Astrocyte (in vitro differentiated cells and primary cell): ENCODE results near the gene ZBTB7C. TPM values are rescaled to one million over a fixed set of nuclear protein-coding genes. Genes with fewer than 3 reads are reported as not detected.

Experiments
- DNase-seq: peaks from one replicate; pipeline ENCODE4 v3.0.0-alpha.2; 2010; ENCODE audit warnings: low read depth
- FAIRE-seq: peaks from 2 replicates; lab custom pipeline; 2011; peaks lifted over from hg19 to GRCh38; lab: Jason Lieb, UNC
- H2AFZ ChIP-seq: 2 replicates; pipeline ENCODE4 v1.6.0; 2012; ENCODE audit warnings: low read depth, low read length, inconsistent platforms
- H3K27ac ChIP-seq: 2 replicates; pipeline ENCODE4 v1.5.1; 2011; ENCODE audit warnings: low read depth, low read length, inconsistent platforms
- H3K27me3 ChIP-seq: 2 replicates; pipeline ENCODE4 v1.6.0; 2011; ENCODE audit warnings: low read length, inconsistent platforms; ENCODE audit not compliant: insufficient read depth
- H3K36me3 ChIP-seq: 2 replicates; pipeline ENCODE4 v1.5.1; 2011; ENCODE audit warnings: low read length, inconsistent platforms; ENCODE audit not compliant: insufficient read depth
- H3K4me1 ChIP-seq: 2 replicates; pipeline ENCODE4 v1.5.1; 2011; ENCODE audit warnings: low read length, inconsistent platforms; ENCODE audit not compliant: insufficient read depth
- H3K4me2 ChIP-seq: 2 replicates; pipeline ENCODE4 v1.6.0; 2012; ENCODE audit warnings: low read length, inconsistent platforms
- H3K4me3 ChIP-seq: 2 replicates; pipeline ENCODE4 v1.5.1; 2011; ENCODE audit warnings: low read depth, mild to moderate bottlenecking, low read length, inconsistent platforms; ENCODE audit not compliant: insufficient read depth
- H3K79me2 ChIP-seq: 2 replicates; pipeline ENCODE4 v1.6.0; 2012; ENCODE audit warnings: mild to moderate bottlenecking, low read length, inconsistent platforms; ENCODE audit not compliant: insufficient read depth
- H3K9ac ChIP-seq: 2 replicates; pipeline ENCODE4 v1.6.0; 2012; ENCODE audit warnings: mild to moderate bottlenecking, low read length, inconsistent platforms
- H3K9me3 ChIP-seq: 2 replicates; pipeline ENCODE4 v1.5.1; 2012; ENCODE audit warnings: low read depth, mild to moderate bottlenecking, low read length, inconsistent platforms; ENCODE audit not compliant: insufficient read depth
- H4K20me1 ChIP-seq: 2 replicates; pipeline ENCODE4 v1.6.0; 2012; ENCODE audit warnings: low read length, inconsistent platforms; ENCODE audit not compliant: insufficient read depth
- H3K27ac Mint-ChIP-seq: one replicate; pipeline ENCODE4 v1.8.0; 2021; ENCODE audit warnings: mild to moderate bottlenecking, mixed read lengths; ENCODE audit not compliant: unreplicated experiment
- H3K27me3 Mint-ChIP-seq: one replicate; pipeline ENCODE4 v1.8.0; 2021; ENCODE audit warnings: low read depth, mixed read lengths; ENCODE audit not compliant: unreplicated experiment
- H3K36me3 Mint-ChIP-seq: one replicate; pipeline ENCODE4 v1.8.0; 2021; ENCODE audit warnings: low read depth, mixed read lengths; ENCODE audit not compliant: unreplicated experiment
- H3K4me1 Mint-ChIP-seq: one replicate; pipeline ENCODE4 v1.8.0; 2021; ENCODE audit warnings: low read depth, mixed read lengths; ENCODE audit not compliant: unreplicated experiment
- H3K4me3 Mint-ChIP-seq: one replicate; pipeline ENCODE4 v1.8.0; 2021; ENCODE audit warnings: mild to moderate bottlenecking, moderate library complexity, mixed read lengths; ENCODE audit not compliant: unreplicated experiment
- H3K9me3 Mint-ChIP-seq: one replicate; pipeline ENCODE4 v1.8.0; 2021; ENCODE audit warnings: mild to moderate bottlenecking, mixed read lengths; ENCODE audit not compliant: unreplicated experiment
- EZH2 ChIP-seq: IDR thresholded peaks from 2 replicates; pipeline ENCODE4 v1.6.1; 2012; ENCODE audit warnings: mild to moderate bottlenecking, low read length, inconsistent platforms; ENCODE audit not compliant: insufficient read depth
- total RNA-seq: library from RNA; stranded (reverse); gene quantifications from 2 replicates; pipeline ENCODE4 v1.2.1, GENCODE V29; 2021
- TF ChIP-seq, protein P1 (sequence below): IDR thresholded peaks from 2 replicates; pipeline ENCODE4 v1.5.1; 2011; ENCODE audit warnings: low read depth, mild to moderate bottlenecking, inconsistent platforms, low read length, moderate library complexity; ENCODE audit not compliant: insufficient read depth

ZBTB7C gene
- total RNA-seq, 1 donor from 2014 or later: 1.0 TPM

GRCh38 chr18:48007381-48007780 lies 401.8 kb downstream of the ZBTB7C start:
- Histone ChIP-seq H3K4me3 (peak overlapping the region; percentile 65), H4K20me1 (no peaks in the 10 kb centered on the region), H2AFZ (peak overlapping the region; percentile 94), H3K9ac (peak overlapping the region; percentile 78), H3K4me1 (peaks cover 23% of the 10 kb centered on the region), H3K4me2 (peak overlapping the region; percentile 89), H3K79me2 (no peaks in the 10 kb centered on the region), H3K27ac (no peak overlapping the region), H3K36me3 (no peaks in the 10 kb centered on the region), H3K27me3 (no peaks in the 10 kb centered on the region), H3K9me3 (no peaks in the 10 kb centered on the region)
- FAIRE-seq (no peak), DNase-seq (no peak)
- Mint-ChIP-seq H3K27me3 (peaks cover 8% of the 10 kb centered on the region), H3K27ac (no peak overlapping the region), H3K9me3 (peaks cover 6% of the 10 kb centered on the region), H3K36me3 (no peaks in the 10 kb centered on the region), H3K4me1 (peaks cover 9% of the 10 kb centered on the region), H3K4me3 (no peak overlapping the region)
- TF ChIP-seq, protein P1, sequence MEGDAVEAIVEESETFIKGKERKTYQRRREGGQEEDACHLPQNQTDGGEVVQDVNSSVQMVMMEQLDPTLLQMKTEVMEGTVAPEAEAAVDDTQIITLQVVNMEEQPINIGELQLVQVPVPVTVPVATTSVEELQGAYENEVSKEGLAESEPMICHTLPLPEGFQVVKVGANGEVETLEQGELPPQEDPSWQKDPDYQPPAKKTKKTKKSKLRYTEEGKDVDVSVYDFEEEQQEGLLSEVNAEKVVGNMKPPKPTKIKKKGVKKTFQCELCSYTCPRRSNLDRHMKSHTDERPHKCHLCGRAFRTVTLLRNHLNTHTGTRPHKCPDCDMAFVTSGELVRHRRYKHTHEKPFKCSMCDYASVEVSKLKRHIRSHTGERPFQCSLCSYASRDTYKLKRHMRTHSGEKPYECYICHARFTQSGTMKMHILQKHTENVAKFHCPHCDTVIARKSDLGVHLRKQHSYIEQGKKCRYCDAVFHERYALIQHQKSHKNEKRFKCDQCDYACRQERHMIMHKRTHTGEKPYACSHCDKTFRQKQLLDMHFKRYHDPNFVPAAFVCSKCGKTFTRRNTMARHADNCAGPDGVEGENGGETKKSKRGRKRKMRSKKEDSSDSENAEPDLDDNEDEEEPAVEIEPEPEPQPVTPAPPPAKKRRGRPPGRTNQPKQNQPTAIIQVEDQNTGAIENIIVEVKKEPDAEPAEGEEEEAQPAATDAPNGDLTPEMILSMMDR: no peak
- TF ChIP-seq EZH2: no peak

DNA sequence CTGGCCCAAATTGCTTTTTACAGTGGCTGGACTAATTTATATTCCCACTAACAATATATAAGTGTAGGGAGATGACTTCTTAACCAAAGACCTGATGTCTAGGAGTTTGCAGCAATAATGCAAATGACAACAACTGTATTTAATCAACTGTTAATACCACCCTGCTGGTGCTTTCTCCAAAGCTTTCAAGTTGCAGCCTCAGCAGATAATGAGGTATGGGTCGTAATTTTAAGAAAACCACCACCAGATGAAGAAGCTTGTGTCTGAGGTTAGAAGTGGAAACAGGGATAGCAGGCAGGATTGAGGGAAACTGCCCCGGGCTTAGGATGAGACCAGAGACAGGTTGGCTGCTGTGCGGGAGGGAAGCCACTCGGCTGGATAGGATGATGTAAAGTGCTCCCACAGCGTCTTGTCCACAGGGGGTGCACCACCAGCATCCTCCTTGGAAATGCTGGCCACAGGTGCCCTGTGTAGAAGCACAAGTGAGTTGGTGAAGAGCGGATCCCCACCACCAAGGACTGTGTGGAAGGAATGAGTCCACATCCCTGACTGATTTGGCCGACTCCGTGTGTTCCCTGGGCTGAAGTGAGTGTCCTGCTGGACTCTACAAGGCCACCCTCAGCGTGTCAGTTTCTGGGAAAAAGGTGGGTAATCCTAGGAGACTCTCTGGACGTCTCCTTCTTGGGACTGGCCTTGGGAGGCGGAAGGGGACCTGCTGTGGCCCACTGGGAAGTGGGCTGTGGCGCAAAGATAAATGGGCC lies 402.6 kb downstream of the ZBTB7C start:
- H3K27me3 Mint-ChIP-seq: peaks cover 8% of the 10 kb centered on the region
- Histone ChIP-seq H3K9ac (no peak overlapping the region), H3K27ac (no peak overlapping the region), H2AFZ (no peak overlapping the region), H3K4me3 (no peak overlapping the region), H4K20me1 (no peaks in the 10 kb centered on the region), H3K4me1 (peaks cover 23% of the 10 kb centered on the region), H3K9me3 (no peaks in the 10 kb centered on the region), H3K36me3 (no peaks in the 10 kb centered on the region), H3K27me3 (no peaks in the 10 kb centered on the region), H3K4me2 (no peak overlapping the region), H3K79me2 (no peaks in the 10 kb centered on the region)
- no peaks in the 10 kb centered on the region for H3K36me3 Mint-ChIP-seq
- H3K27ac Mint-ChIP-seq: peak overlapping the region; percentile 75
- H3K4me1 Mint-ChIP-seq: peaks cover 9% of the 10 kb centered on the region
- TF ChIP-seq EZH2: no peak
- TF ChIP-seq, protein P1: no peak
- peak overlapping the region; percentile 34 for H3K4me3 Mint-ChIP-seq
- H3K9me3 Mint-ChIP-seq: peaks cover 6% of the 10 kb centered on the region
- FAIRE-seq: no peak
- DNase-seq: no peak

DNA sequence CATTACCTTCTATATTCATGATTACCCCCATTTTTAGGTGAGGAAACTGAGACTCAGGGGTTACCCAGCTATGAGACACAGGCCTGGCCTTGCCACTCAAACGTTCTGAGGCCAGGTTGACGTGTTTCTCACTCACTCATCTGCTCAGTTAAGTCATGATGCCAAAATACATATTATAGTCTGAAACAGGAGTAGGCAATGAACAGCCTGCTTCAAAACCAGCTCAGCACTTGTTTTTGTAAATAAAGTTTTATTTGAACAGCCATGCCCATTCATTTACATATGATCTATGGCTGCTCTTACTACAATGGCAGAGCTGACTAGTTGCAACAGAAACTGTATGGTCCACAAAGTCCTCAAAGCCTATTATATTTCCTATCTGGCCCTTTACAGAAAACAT lies 404.6 kb downstream of the ZBTB7C start:
- H3K36me3 ChIP-seq: no peaks in the 10 kb centered on the region
- peaks cover 9% of the 10 kb centered on the region for H3K4me1 Mint-ChIP-seq
- H3K9me3 Mint-ChIP-seq: no peaks in the 10 kb centered on the region
- H2AFZ ChIP-seq: no peak overlapping the region
- peaks cover 23% of the 10 kb centered on the region for H3K4me1 ChIP-seq
- no peak overlapping the region for H3K4me3 Mint-ChIP-seq
- no peaks in the 10 kb centered on the region for H3K36me3 Mint-ChIP-seq
- no peak overlapping the region for H3K27ac ChIP-seq
- H3K9ac ChIP-seq: peak overlapping the region; percentile 7
- H4K20me1 ChIP-seq: no peaks in the 10 kb centered on the region
- H3K9me3 ChIP-seq: no peaks in the 10 kb centered on the region
- H3K79me2 ChIP-seq: no peaks in the 10 kb centered on the region
- FAIRE-seq (no peak), DNase-seq (no peak)
- H3K27me3 Mint-ChIP-seq: peaks cover 6% of the 10 kb centered on the region
- no peak overlapping the region for H3K4me2 ChIP-seq
- H3K4me3 ChIP-seq: no peak overlapping the region
- TF ChIP-seq, protein P1: no peak
- TF ChIP-seq EZH2: no peak
- H3K27me3 ChIP-seq: no peaks in the 10 kb centered on the region
- no peak overlapping the region for H3K27ac Mint-ChIP-seq
